Natural killer cell (primary cell): ENCODE data around the gene NXNL2. TPM values are rescaled to one million over a fixed set of nuclear protein-coding genes. Genes with fewer than 3 reads are reported as not detected.
A peak's percentile ranks its signal among the peaks of the same experiment; 100 is the strongest.

ENCODE experiments used
- ATAC-seq, 3 donors: fragments of 150-1000 bp in 2 of 3; fragments of 200-7000 bp in 1 of 3; cut with Tn5 transposase; 1 replicate in 1 of 3; 2 replicates in 2 of 3; pipeline ENCODE4 v1.10.0; 2021; ENCODE audit warnings: mild to moderate bottlenecking in 2 of 3, moderate library complexity in 2 of 3
- DNase-seq, 2 donors: peaks; one replicate each; pipeline versions ENCODE4 v3.0.0 to v3.0.0-alpha.2; 2013 to 2021; ENCODE audit warnings: mixed read lengths in 1 of 2
- H3K27ac ChIP-seq: one replicate; pipeline ENCODE4 v1.5.1; 2013; ENCODE audit warnings: mild to moderate bottlenecking, low read length
- H3K27me3 ChIP-seq: one replicate; pipeline ENCODE4 v1.6.1; 2013; ENCODE audit warnings: low read length; ENCODE audit not compliant: control insufficient read depth, insufficient read depth
- H3K36me3 ChIP-seq: one replicate; pipeline ENCODE4 v1.6.1; 2013; ENCODE audit warnings: low read length; ENCODE audit not compliant: control insufficient read depth, insufficient read depth
- H3K4me1 ChIP-seq: one replicate; pipeline ENCODE4 v1.6.1; 2013; ENCODE audit warnings: low read length; ENCODE audit not compliant: control insufficient read depth, insufficient read depth
- H3K4me3 ChIP-seq: one replicate; pipeline ENCODE4 v1.5.1; 2013; ENCODE audit warnings: low read length
- H3K9me3 ChIP-seq: one replicate; pipeline ENCODE4 v1.6.1; 2013; ENCODE audit warnings: low read length; ENCODE audit not compliant: control insufficient read depth, insufficient read depth
- H3K27ac Mint-ChIP-seq, 2 donors: one replicate each; pipeline ENCODE4 v1.8.0; 2022; ENCODE audit warnings: mild to moderate bottlenecking in 2 of 2, mixed read lengths in 2 of 2, moderate library complexity in 1 of 2
- H3K27me3 Mint-ChIP-seq, 2 donors: one replicate each; pipeline ENCODE4 v1.8.0; 2022; ENCODE audit warnings: low read depth in 2 of 2, mixed read lengths in 2 of 2
- H3K36me3 Mint-ChIP-seq: one replicate; pipeline ENCODE4 v1.8.0; 2022; ENCODE audit warnings: mixed read lengths
- H3K4me1 Mint-ChIP-seq, 2 donors: one replicate each; pipeline ENCODE4 v1.8.0; 2022; ENCODE audit warnings: mixed read lengths in 2 of 2
- H3K4me3 Mint-ChIP-seq: one replicate; pipeline ENCODE4 v1.8.0; 2022; ENCODE audit warnings: mild to moderate bottlenecking, moderate library complexity, mixed read lengths
- H3K9me3 Mint-ChIP-seq, 2 donors: one replicate each; pipeline ENCODE4 v1.8.0; 2022; ENCODE audit warnings: mixed read lengths in 2 of 2
- WGBS: methylation state at CpG from one replicate; pipeline ENCODE4 v1.1.7; 2013; ENCODE audit warnings: missing lambda C conversion rate; ENCODE audit not compliant: insufficient coverage; 5-methylcytosine and 5-hydroxymethylcytosine counted together
- intact Hi-C: fragments of 100-400 bp; cut with micrococcal nuclease; formaldehyde crosslinking; loops from one replicate; pipeline ENCODE4 v1.14.2; 2022
- total RNA-seq, 4 donors: library from RNA; stranded (reverse); fragments of 120-200 nt in 1 of 4; gene quantifications; one replicate each; pipeline versions ENCODE4 v1.2.3 to v1.2.4, GENCODE V29; 2013 to 2022
- TF ChIP-seq, protein P1 (sequence below): fragments of 200-600 bp; IDR thresholded peaks from one replicate; pipeline ENCODE4 v1.8.0; 2022; ENCODE audit warnings: antibody characterized with exemption

Gene NXNL2
- total RNA-seq, 3 donors from 2014 or later (not counting 1 experiment from before 2014, with no cell fraction given): not detected

DNA sequence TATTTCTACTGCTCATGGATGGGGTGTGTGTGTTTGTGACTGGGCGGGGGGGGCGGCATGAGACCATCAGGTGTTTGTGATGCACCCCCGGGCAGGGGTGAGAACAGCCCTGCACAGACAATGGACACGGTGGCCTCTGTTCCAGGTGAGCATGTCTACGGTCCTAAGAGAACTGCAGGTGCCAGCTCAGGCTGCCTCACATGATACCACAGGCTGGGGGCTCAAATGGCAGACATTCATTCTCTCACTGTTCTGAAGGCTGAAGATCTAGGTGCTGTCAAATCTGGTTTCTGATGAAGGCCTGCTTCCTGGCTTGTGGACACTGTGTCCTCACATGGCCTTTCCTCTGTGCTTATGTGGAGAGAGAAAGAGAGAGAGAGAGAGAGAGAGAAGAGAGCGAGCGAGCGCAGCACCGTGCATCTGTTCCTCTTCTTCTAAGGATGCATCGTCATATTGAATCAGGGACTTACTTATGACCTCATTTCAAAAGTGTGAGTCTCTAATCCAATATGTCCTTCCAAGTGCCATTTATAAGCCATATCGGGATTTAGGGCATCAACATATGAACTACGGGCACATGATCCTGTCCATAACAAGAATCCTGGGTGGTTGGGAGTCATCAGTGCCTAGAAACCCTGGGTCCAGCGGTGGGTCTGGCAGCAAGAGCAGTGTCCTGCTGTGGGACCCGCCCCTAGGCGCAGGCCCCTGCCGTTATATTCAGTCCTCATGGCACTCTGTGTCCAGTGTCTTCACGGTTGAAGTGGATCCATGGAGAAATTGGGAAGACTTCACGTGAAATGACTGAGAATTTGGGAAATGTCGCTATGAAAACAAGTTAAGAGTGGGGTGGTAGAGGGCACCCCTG, 42.5 kb downstream of the NXNL2 start:
- H3K27ac ChIP-seq: no peak overlapping the region
- Mint-ChIP-seq H3K27me3 (peaks cover 8 to 26% of the 10 kb centered on the region in 2 donors), H3K9me3 (no peaks in the 10 kb centered on the region), H3K36me3 (no peaks in the 10 kb centered on the region), H3K4me1 (peaks cover 0 to 7% of the 10 kb centered on the region in 2 donors), H3K27ac (no peak overlapping the region), H3K4me3 (no peak overlapping the region)
- H3K36me3 ChIP-seq: no peaks in the 10 kb centered on the region
- TF ChIP-seq, protein P1, sequence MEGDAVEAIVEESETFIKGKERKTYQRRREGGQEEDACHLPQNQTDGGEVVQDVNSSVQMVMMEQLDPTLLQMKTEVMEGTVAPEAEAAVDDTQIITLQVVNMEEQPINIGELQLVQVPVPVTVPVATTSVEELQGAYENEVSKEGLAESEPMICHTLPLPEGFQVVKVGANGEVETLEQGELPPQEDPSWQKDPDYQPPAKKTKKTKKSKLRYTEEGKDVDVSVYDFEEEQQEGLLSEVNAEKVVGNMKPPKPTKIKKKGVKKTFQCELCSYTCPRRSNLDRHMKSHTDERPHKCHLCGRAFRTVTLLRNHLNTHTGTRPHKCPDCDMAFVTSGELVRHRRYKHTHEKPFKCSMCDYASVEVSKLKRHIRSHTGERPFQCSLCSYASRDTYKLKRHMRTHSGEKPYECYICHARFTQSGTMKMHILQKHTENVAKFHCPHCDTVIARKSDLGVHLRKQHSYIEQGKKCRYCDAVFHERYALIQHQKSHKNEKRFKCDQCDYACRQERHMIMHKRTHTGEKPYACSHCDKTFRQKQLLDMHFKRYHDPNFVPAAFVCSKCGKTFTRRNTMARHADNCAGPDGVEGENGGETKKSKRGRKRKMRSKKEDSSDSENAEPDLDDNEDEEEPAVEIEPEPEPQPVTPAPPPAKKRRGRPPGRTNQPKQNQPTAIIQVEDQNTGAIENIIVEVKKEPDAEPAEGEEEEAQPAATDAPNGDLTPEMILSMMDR: no peak
- ATAC-seq: no peak
- no peaks in the 10 kb centered on the region for H3K9me3 ChIP-seq
- H3K27me3 ChIP-seq: no peaks in the 10 kb centered on the region
- no peak overlapping the region for H3K4me3 ChIP-seq
- no peak for DNase-seq
- intact Hi-C loops: loop anchor here (1.0 to 5.0 kb wide), 3 partner anchors 404 to 900 kb away; no protein-coding TSS in a partner anchor
- 85% methylated on average over 19 of the region's 19 CpGs for WGBS
- peaks cover 8% of the 10 kb centered on the region for H3K4me1 ChIP-seq

GRCh38 chr9:88578121-88579049, 43.4 kb downstream of the NXNL2 start:
- intact Hi-C loops: loop anchor here (1.0 to 5.0 kb wide), 3 partner anchors 405 to 901 kb away; no protein-coding TSS in a partner anchor
- DNase-seq (peak; percentile 70 to 75), ATAC-seq (peak; percentile 49 to 92 (median 75))
- no peaks in the 10 kb centered on the region for H3K36me3 Mint-ChIP-seq
- Histone ChIP-seq H3K9me3 (no peaks in the 10 kb centered on the region), H3K4me1 (peaks cover 8% of the 10 kb centered on the region), H3K27me3 (no peaks in the 10 kb centered on the region), H3K4me3 (no peak overlapping the region), H3K36me3 (no peaks in the 10 kb centered on the region), H3K27ac (no peak overlapping the region)
- H3K4me3 Mint-ChIP-seq: peak overlapping the region; percentile 61
- 46% methylated on average over 28 of the region's 28 CpGs for WGBS
- peaks cover 0 to 7% of the 10 kb centered on the region in 2 donors for H3K4me1 Mint-ChIP-seq
- TF ChIP-seq, protein P1: peak; percentile 99
- H3K27me3 Mint-ChIP-seq: peaks cover 6 to 26% of the 10 kb centered on the region in 2 donors
- no peaks in the 10 kb centered on the region for H3K9me3 Mint-ChIP-seq
- no peak overlapping the region for H3K27ac Mint-ChIP-seq

GRCh38 chr9:88579050-88579715, 44.2 kb downstream of the NXNL2 start:
- Histone ChIP-seq H3K36me3 (no peaks in the 10 kb centered on the region), H3K27ac (no peak overlapping the region), H3K9me3 (no peaks in the 10 kb centered on the region), H3K4me1 (peaks cover 8% of the 10 kb centered on the region), H3K27me3 (no peaks in the 10 kb centered on the region), H3K4me3 (no peak overlapping the region)
- DNase-seq: no peak
- Mint-ChIP-seq H3K4me3 (no peak overlapping the region), H3K27me3 (peaks cover 4 to 26% of the 10 kb centered on the region in 2 donors), H3K4me1 (peaks cover 3 to 11% of the 10 kb centered on the region in 2 donors), H3K9me3 (no peaks in the 10 kb centered on the region), H3K36me3 (no peaks in the 10 kb centered on the region), H3K27ac (no peak overlapping the region)
- ATAC-seq: no peak
- 86% methylated on average over 10 of the region's 10 CpGs for WGBS
- TF ChIP-seq, protein P1: no peak
- intact Hi-C loops: loop anchor here (2.0 to 5.0 kb wide), 2 partner anchors 628 to 902 kb away; no protein-coding TSS in a partner anchor
